A673 (cell line): ENCODE measurements around the gene RBFOX2. TPM values are rescaled to one million over a fixed set of nuclear protein-coding genes. Genes with fewer than 3 reads are reported as not detected.

Experiments
- BruUV-seq: library from RNA; stranded (reverse); fragments of 400-500 nt; replicated peaks from 2 replicates; lab custom pipeline; 2021; lab: Mats Ljungman, UMichigan
- CTCF ChIA-PET: fragments of 300-600 bp; sonication (Branson Sonifier 250); formaldehyde crosslinking; loops from one replicate; lab custom pipeline; 2022; ENCODE audit warnings: antibody characterized with exemption; lab: Charles Lee
- POLR2A ChIA-PET: fragments of 300-600 bp; sonication (Branson Sonifier 250); formaldehyde crosslinking; loops from one replicate; lab custom pipeline; 2022; ENCODE audit warnings: antibody characterized with exemption; ENCODE audit not compliant: low non-redundant PET; lab: Charles Lee
- DNase-seq: peaks from one replicate; pipeline ENCODE4 v3.0.0-alpha.2; 2015; ENCODE audit warnings: low spot score
- H3K27ac ChIP-seq: fragments of 200-600 bp; sonication (generic); 2 replicates; pipeline ENCODE4 v1.5.1; 2016; ENCODE audit warnings: mixed run types, low read depth, mild to moderate bottlenecking, mixed read lengths, antibody characterized with exemption, low read length; ENCODE audit not compliant: poor library complexity, severe bottlenecking
- H3K27me3 ChIP-seq: fragments of 200-600 bp; sonication (generic); replicated peaks from 2 replicates; pipeline ENCODE4 v1.6.1; 2017; ENCODE audit warnings: mixed run types, low read depth, mild to moderate bottlenecking, mixed read lengths, antibody characterized with exemption, low read length; ENCODE audit not compliant: insufficient read depth, poor library complexity
- H3K36me3 ChIP-seq: fragments of 200-600 bp; sonication (generic); 2 replicates; pipeline ENCODE4 v1.6.1; 2016; ENCODE audit warnings: mixed run types, mild to moderate bottlenecking, mixed read lengths, antibody characterized with exemption, low read length; ENCODE audit not compliant: insufficient read depth, poor library complexity, severe bottlenecking
- H3K4me1 ChIP-seq: fragments of 200-600 bp; sonication (generic); 2 replicates; pipeline ENCODE4 v1.6.1; 2017; ENCODE audit warnings: mixed run types, mild to moderate bottlenecking, mixed read lengths, antibody characterized with exemption, low read length; ENCODE audit not compliant: insufficient read depth, poor library complexity, severe bottlenecking
- H3K4me3 ChIP-seq: fragments of 200-600 bp; sonication (generic); 2 replicates; pipeline ENCODE4 v1.5.1; 2016; ENCODE audit warnings: low read depth, mixed run types, mild to moderate bottlenecking, mixed read lengths, low read length; ENCODE audit not compliant: poor library complexity, severe bottlenecking
- H3K9me3 ChIP-seq: fragments of 200-600 bp; sonication (generic); 2 replicates; pipeline ENCODE4 v1.6.1; 2016; ENCODE audit warnings: mixed run types, low read depth, mild to moderate bottlenecking, mixed read lengths, antibody characterized with exemption, low read length; ENCODE audit not compliant: poor library complexity, severe bottlenecking
- EZH2 ChIP-seq: fragments of 200-600 bp; sonication (generic); IDR thresholded peaks from 2 replicates; pipeline ENCODE4 v1.6.1; 2017; ENCODE audit warnings: borderline replicate concordance, low read depth, mild to moderate bottlenecking, mixed read lengths, antibody characterized with exemption, low read length; ENCODE audit not compliant: poor library complexity, severe bottlenecking
- intact Hi-C: fragments of 100-400 bp; cut with micrococcal nuclease; formaldehyde crosslinking; loops from one replicate; pipeline ENCODE4 v1.10.0; 2022; ENCODE audit not compliant: unreplicated experiment
- total RNA-seq: library from RNA; stranded (reverse); gene quantifications from 2 replicates; pipeline ENCODE4 v1.2.3, GENCODE V29; 2021
- TF ChIP-seq, protein P1 (sequence below): fragments of 300-800, 200-600 bp; sonication (generic); conservative IDR thresholded peaks from 2 replicates; pipeline ENCODE4 v1.5.1; 2017; ENCODE audit warnings: low read depth, mild to moderate bottlenecking, antibody characterized with exemption, low read length, moderate library complexity, mixed read lengths

Gene RBFOX2
- total RNA-seq, 1 experiment from 2014 or later = 142 TPM

GRCh38 chr22:35838855-35839576 lies 189.6 kb downstream of the RBFOX2 start:
- TF ChIP-seq EZH2 = no peak
- TF ChIP-seq, protein P1, sequence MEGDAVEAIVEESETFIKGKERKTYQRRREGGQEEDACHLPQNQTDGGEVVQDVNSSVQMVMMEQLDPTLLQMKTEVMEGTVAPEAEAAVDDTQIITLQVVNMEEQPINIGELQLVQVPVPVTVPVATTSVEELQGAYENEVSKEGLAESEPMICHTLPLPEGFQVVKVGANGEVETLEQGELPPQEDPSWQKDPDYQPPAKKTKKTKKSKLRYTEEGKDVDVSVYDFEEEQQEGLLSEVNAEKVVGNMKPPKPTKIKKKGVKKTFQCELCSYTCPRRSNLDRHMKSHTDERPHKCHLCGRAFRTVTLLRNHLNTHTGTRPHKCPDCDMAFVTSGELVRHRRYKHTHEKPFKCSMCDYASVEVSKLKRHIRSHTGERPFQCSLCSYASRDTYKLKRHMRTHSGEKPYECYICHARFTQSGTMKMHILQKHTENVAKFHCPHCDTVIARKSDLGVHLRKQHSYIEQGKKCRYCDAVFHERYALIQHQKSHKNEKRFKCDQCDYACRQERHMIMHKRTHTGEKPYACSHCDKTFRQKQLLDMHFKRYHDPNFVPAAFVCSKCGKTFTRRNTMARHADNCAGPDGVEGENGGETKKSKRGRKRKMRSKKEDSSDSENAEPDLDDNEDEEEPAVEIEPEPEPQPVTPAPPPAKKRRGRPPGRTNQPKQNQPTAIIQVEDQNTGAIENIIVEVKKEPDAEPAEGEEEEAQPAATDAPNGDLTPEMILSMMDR = peak; percentile 58
- Histone ChIP-seq H3K4me3 (peak overlapping the region; percentile 60), H3K27ac (peak overlapping the region; percentile 64), H3K36me3 (no peaks in the 10 kb centered on the region), H3K9me3 (no peaks in the 10 kb centered on the region), H3K27me3 (no peaks in the 10 kb centered on the region), H3K4me1 (peaks cover 64% of the 10 kb centered on the region)
- ChIA-PET POLR2A (interaction anchor here (0.7 kb wide), 1 partner anchor 76 kb away, joined by 3 read pairs; no protein-coding TSS in a partner anchor), CTCF (interaction anchor here (0.6 to 1.0 kb wide), 2 partner anchors 78 to 207 kb away, joined by 3 to 5 read pairs; no protein-coding TSS in a partner anchor)
- BruUV-seq = no TSS peak
- intact Hi-C loops = loop anchor here (5.0 kb wide), 2 partner anchors 62 to 212 kb away; no protein-coding TSS in a partner anchor
- peak; percentile 79 for DNase-seq

DNA sequence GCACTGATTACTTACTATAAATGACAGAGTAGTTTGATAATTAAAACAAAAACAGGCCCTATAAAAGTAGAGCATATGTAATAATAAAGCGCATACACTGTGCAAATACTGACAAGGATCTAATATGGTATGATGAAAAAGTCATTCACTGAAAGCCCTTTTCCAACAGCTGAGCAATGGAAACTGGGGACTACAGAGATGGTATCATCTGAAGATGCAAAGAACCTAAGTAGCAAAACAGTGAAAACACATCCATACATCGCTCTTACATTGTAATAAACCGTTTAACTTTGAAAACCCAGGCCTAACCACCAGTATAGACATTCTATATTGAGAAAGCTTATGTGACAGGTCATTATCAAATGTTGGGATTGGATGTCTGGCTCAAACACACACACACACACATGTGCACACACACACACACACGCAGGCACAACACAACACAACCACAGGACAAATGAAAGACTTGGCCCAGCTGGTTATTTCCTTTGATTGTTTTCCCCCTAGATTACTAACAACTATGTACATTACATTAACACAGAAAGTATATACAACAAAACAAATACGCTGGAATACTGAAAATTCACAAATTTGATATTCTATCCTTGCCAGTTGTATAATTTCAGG lies 191.4 kb downstream of the RBFOX2 start:
- TF ChIP-seq EZH2 = no peak
- TF ChIP-seq, protein P1 = no peak
- intact Hi-C loops = loop anchor here (5.0 kb wide), 2 partner anchors 60 to 210 kb away; no protein-coding TSS in a partner anchor
- H3K27me3 ChIP-seq = no peaks in the 10 kb centered on the region
- no peaks in the 10 kb centered on the region for H3K9me3 ChIP-seq
- no TSS peak for BruUV-seq
- CTCF ChIA-PET = no interaction called here
- H3K27ac ChIP-seq = peak overlapping the region; percentile 80
- H3K4me3 ChIP-seq = peak overlapping the region; percentile 60
- no peak for DNase-seq
- POLR2A ChIA-PET = no interaction called here
- H3K36me3 ChIP-seq = no peaks in the 10 kb centered on the region
- H3K4me1 ChIP-seq = peaks cover 53% of the 10 kb centered on the region

- TSS peak; percentile 80 for BruUV-seq
- Histone ChIP-seq H3K36me3 (no peaks in the 10 kb centered on the region), H3K9me3 (no peaks in the 10 kb centered on the region), H3K27me3 (no peaks in the 10 kb centered on the region), H3K4me3 (peak overlapping the region; percentile 60), H3K27ac (peak overlapping the region; percentile 80), H3K4me1 (peaks cover 43% of the 10 kb centered on the region)
- intact Hi-C loops = loop anchor here (5.0 kb wide), 2 partner anchors 59 to 209 kb away; no protein-coding TSS in a partner anchor
- ChIA-PET POLR2A (no interaction called here), CTCF (no interaction called here)
- no peak for TF ChIP-seq EZH2
- TF ChIP-seq, protein P1 = no peak
- DNase-seq = peak; percentile 71
Measured at GRCh38 chr22:35835998-35836691, 192.5 kb downstream of the RBFOX2 start.
